A549 (cell line): ENCODE results near the gene HLA-DQB1.

Experiments
- MAX ChIP-seq: IDR thresholded peaks from 2 replicates; pipeline ENCODE4 v1.6.1; 2012
- MYC ChIP-seq: IDR thresholded peaks from 2 replicates; pipeline ENCODE4 v1.6.1; 2012; ENCODE audit warnings: mild to moderate bottlenecking, inconsistent platforms, low read length, improper control_type of control experiment, borderline replicate concordance
- REST ChIP-seq: fragments of 200-600 bp; sonication (generic); IDR thresholded peaks from 2 replicates; pipeline ENCODE4 v1.6.1; 2016; ENCODE audit warnings: antibody characterized with exemption, mild to moderate bottlenecking, moderate library complexity

- TF ChIP-seq MYC (no peak), MAX (no peak), REST (no peak)
Observed at GRCh38 chr6:32655203-32655710, 11.2 kb downstream of the HLA-DQB1 start.
